Brain microvascular endothelial cell (primary cell): ENCODE data around the gene LRRC4B.

Source experiments
- DNase-seq: peaks from one replicate; pipeline ENCODE4 v3.0.0-alpha.2; 2020
- H3K27ac ChIP-seq: fragments of 250-450 bp; sonication (Bioruptor Pico); 2 replicates; pipeline ENCODE4 v1.5.1; 2020; ENCODE audit warnings: mild to moderate bottlenecking, moderate library complexity
- H3K27me3 ChIP-seq: fragments of 250-450 bp; sonication (Bioruptor Pico); replicated peaks from 2 replicates; pipeline ENCODE4 v1.5.1; 2020; ENCODE audit warnings: mild to moderate bottlenecking
- H3K36me3 ChIP-seq: fragments of 250-450 bp; sonication (Bioruptor Pico); replicated peaks from 2 replicates; pipeline ENCODE4 v1.5.1; 2020; ENCODE audit warnings: mild to moderate bottlenecking
- H3K4me3 ChIP-seq: 2 replicates; pipeline ENCODE4 v1.5.1; 2011; ENCODE audit warnings: low read depth, mild to moderate bottlenecking, control low read depth, low read length, moderate library complexity
- CTCF ChIP-seq: IDR thresholded peaks from 2 replicates; pipeline ENCODE4 v1.5.1; 2011; ENCODE audit warnings: low read depth, mild to moderate bottlenecking, moderate library complexity, low read length, control low read depth, inconsistent platforms; ENCODE audit errors: missing control alignments
- in situ Hi-C: cut with HindIII; loops from 2 replicates; pipeline ENCODE4 v1.10.0; 2017; ENCODE audit warnings: low sequenced_read_pairs, low pct_ligation_motif_present

Gene LRRC4B

GRCh38 chr19:50537306-50537685 lies 30.9 kb downstream of the LRRC4B start:
- Histone ChIP-seq H3K4me3 (no peak overlapping the region), H3K27ac (no peak overlapping the region), H3K36me3 (no peaks in the 10 kb centered on the region), H3K27me3 (peaks cover 2% of the 10 kb centered on the region)
- no peak for TF ChIP-seq CTCF
- DNase-seq = no peak
- in situ Hi-C loops = no loop called here

- Histone ChIP-seq H3K27me3 (peaks cover 2% of the 10 kb centered on the region), H3K36me3 (no peaks in the 10 kb centered on the region), H3K4me3 (no peak overlapping the region), H3K27ac (no peak overlapping the region)
- peak; percentile 5 for TF ChIP-seq CTCF
- in situ Hi-C loops = no loop called here
- no peak for DNase-seq
Observed at GRCh38 chr19:50536662-50537305, 31.5 kb downstream of the LRRC4B start.

GRCh38 chr19:50535672-50536187 lies 32.5 kb downstream of the LRRC4B start:
- DNase-seq = no peak
- no peaks in the 10 kb centered on the region for H3K27me3 ChIP-seq
- in situ Hi-C loops = no loop called here
- no peak for TF ChIP-seq CTCF
- H3K36me3 ChIP-seq = no peaks in the 10 kb centered on the region
- no peak overlapping the region for H3K27ac ChIP-seq
- no peak overlapping the region for H3K4me3 ChIP-seq

- no peaks in the 10 kb centered on the region for H3K27me3 ChIP-seq
- H3K36me3 ChIP-seq = no peaks in the 10 kb centered on the region
- DNase-seq = no peak
- in situ Hi-C loops = no loop called here
- H3K4me3 ChIP-seq = no peak overlapping the region
- H3K27ac ChIP-seq = no peak overlapping the region
- no peak for TF ChIP-seq CTCF
Observed at GRCh38 chr19:50534478-50534877, 33.8 kb downstream of the LRRC4B start.

- H3K27me3 ChIP-seq = no peaks in the 10 kb centered on the region
- in situ Hi-C loops = no loop called here
Observed at GRCh38 chr19:50532952-50533351, 35.3 kb downstream of the LRRC4B start.

More at GRCh38 chr19:50532952-50533351, 35.3 kb downstream of the LRRC4B start:
- DNase-seq = no peak
- TF ChIP-seq CTCF = no peak
- Histone ChIP-seq H3K4me3 (no peak overlapping the region), H3K36me3 (no peaks in the 10 kb centered on the region), H3K27ac (no peak overlapping the region)
